Panc1 (cell line): ENCODE measurements around the gene HLA-DRA. TPM values are rescaled to one million over a fixed set of nuclear protein-coding genes. Genes with fewer than 3 reads are reported as not detected.

Experiments
- ATAC-seq: fragments of 200-7000 bp; cut with Tn5 transposase; 2 replicates; pipeline ENCODE4 v1.9.1; 2020; ENCODE audit warnings: mild to moderate bottlenecking, moderate library complexity
- BruUV-seq: library from RNA; stranded (reverse); fragments of 400-500 nt; replicated peaks from 2 replicates; lab custom pipeline; 2021; lab: Mats Ljungman, UMichigan
- CTCF ChIA-PET: fragments of 300-600 bp; sonication (Branson Sonifier 250); formaldehyde crosslinking; loops from one replicate; lab custom pipeline; 2022; ENCODE audit warnings: antibody characterized with exemption; lab: Charles Lee
- POLR2A ChIA-PET: fragments of 300-600 bp; sonication (Branson Sonifier 250); formaldehyde crosslinking; loops from one replicate; lab custom pipeline; 2022; ENCODE audit warnings: antibody characterized with exemption; lab: Charles Lee
- DNase-seq: peaks from one replicate; pipeline ENCODE4 v3.0.0-alpha.2; 2010; ENCODE audit warnings: low read depth, low spot score
- H3K27ac ChIP-seq: 2 replicates; pipeline ENCODE4 v1.5.1; 2011; ENCODE audit warnings: mild to moderate bottlenecking, low read length, inconsistent platforms
- H3K27me3 ChIP-seq: fragments of 200-500 bp; sonication (Bioruptor generic); 2 replicates; pipeline ENCODE4 v1.6.0; 2014; ENCODE audit warnings: low read length, inconsistent platforms; ENCODE audit not compliant: control insufficient read depth, insufficient read depth
- H3K36me3 ChIP-seq: fragments of 200-500 bp; sonication (Bioruptor generic); 2 replicates; pipeline ENCODE4 v1.5.1; 2014; ENCODE audit warnings: inconsistent platforms, mild to moderate bottlenecking, low read length, moderate library complexity; ENCODE audit not compliant: control insufficient read depth, insufficient read depth
- H3K4me1 ChIP-seq: 2 replicates; pipeline ENCODE4 v1.5.1; 2011; ENCODE audit warnings: inconsistent platforms, mild to moderate bottlenecking, low read length, moderate library complexity; ENCODE audit not compliant: control insufficient read depth, insufficient read depth
- H3K4me3 ChIP-seq, 2 experiments: 2 replicates each; pipeline ENCODE4 v1.5.1; 2011 to 2012; ENCODE audit warnings: low read depth in 2 of 2, low read length in 2 of 2, mild to moderate bottlenecking in 2 of 2, inconsistent platforms in 1 of 2, moderate library complexity in 1 of 2
- H3K9me3 ChIP-seq: fragments of 200-500 bp; sonication (Bioruptor generic); 2 replicates; pipeline ENCODE4 v1.5.1; 2014; ENCODE audit warnings: low read depth, mild to moderate bottlenecking, inconsistent platforms, low read length, moderate library complexity; ENCODE audit not compliant: control insufficient read depth, insufficient read depth
- POLR2AphosphoS5 ChIP-seq: IDR thresholded peaks from 2 replicates; pipeline ENCODE4 v1.6.1; 2012; ENCODE audit warnings: mild to moderate bottlenecking, low read depth, low read length, moderate library complexity
- SIN3A ChIP-seq: IDR thresholded peaks from 2 replicates; pipeline ENCODE4 v1.6.1; 2012; ENCODE audit warnings: low read depth, mild to moderate bottlenecking, low read length, moderate library complexity, borderline replicate concordance; ENCODE audit not compliant: insufficient read depth
- TCF7L2 ChIP-seq: IDR thresholded peaks from 2 replicates; pipeline ENCODE4 v1.6.1; 2011; ENCODE audit warnings: mild to moderate bottlenecking, low read depth, low read length, inconsistent platforms
- in situ Hi-C: cut with HindIII; loops from 2 replicates; pipeline ENCODE4 v1.10.0; 2016; ENCODE audit warnings: low sequenced_read_pairs, low pct_unique_long_range_greater_than_20kb
- intact Hi-C: fragments of 100-400 bp; cut with micrococcal nuclease; formaldehyde crosslinking; loops from one replicate; pipeline ENCODE4 v1.10.0; 2022; ENCODE audit not compliant: unreplicated experiment
- total RNA-seq: library from RNA; stranded (reverse); gene quantifications from one replicate; pipeline ENCODE4 v1.2.1, GENCODE V29; 2021; ENCODE audit not compliant: unreplicated experiment
- TF ChIP-seq, protein P1 (sequence below), 2 experiments: IDR thresholded peaks; 2 replicates each; pipeline ENCODE4 v1.6.1; 2011 to 2012; ENCODE audit warnings: low read depth in 2 of 2, control low read depth in 1 of 2, low read length in 1 of 2, mild to moderate bottlenecking in 1 of 2, moderate library complexity in 1 of 2; ENCODE audit not compliant: insufficient read depth in 1 of 2
- TF ChIP-seq, protein P2 (sequence below): fragments of 450-650 bp; IDR thresholded peaks from 2 replicates; pipeline ENCODE4 v1.5.1; 2017; ENCODE audit warnings: mild to moderate bottlenecking

HLA-DRA gene
- total RNA-seq, 1 experiment from 2014 or later: 1.7 TPM

- TF ChIP-seq POLR2AphosphoS5 (no peak), TCF7L2 (no peak), SIN3A (no peak)
- TF ChIP-seq, protein P1, sequence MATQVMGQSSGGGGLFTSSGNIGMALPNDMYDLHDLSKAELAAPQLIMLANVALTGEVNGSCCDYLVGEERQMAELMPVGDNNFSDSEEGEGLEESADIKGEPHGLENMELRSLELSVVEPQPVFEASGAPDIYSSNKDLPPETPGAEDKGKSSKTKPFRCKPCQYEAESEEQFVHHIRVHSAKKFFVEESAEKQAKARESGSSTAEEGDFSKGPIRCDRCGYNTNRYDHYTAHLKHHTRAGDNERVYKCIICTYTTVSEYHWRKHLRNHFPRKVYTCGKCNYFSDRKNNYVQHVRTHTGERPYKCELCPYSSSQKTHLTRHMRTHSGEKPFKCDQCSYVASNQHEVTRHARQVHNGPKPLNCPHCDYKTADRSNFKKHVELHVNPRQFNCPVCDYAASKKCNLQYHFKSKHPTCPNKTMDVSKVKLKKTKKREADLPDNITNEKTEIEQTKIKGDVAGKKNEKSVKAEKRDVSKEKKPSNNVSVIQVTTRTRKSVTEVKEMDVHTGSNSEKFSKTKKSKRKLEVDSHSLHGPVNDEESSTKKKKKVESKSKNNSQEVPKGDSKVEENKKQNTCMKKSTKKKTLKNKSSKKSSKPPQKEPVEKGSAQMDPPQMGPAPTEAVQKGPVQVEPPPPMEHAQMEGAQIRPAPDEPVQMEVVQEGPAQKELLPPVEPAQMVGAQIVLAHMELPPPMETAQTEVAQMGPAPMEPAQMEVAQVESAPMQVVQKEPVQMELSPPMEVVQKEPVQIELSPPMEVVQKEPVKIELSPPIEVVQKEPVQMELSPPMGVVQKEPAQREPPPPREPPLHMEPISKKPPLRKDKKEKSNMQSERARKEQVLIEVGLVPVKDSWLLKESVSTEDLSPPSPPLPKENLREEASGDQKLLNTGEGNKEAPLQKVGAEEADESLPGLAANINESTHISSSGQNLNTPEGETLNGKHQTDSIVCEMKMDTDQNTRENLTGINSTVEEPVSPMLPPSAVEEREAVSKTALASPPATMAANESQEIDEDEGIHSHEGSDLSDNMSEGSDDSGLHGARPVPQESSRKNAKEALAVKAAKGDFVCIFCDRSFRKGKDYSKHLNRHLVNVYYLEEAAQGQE (IDR thresholded peaks at IDR 0.05; ENCODE audit: insufficient read depth in 1 of 2, low read depth in 2 of 2, low read length in 1 of 2): no peak
- TF ChIP-seq, protein P2, sequence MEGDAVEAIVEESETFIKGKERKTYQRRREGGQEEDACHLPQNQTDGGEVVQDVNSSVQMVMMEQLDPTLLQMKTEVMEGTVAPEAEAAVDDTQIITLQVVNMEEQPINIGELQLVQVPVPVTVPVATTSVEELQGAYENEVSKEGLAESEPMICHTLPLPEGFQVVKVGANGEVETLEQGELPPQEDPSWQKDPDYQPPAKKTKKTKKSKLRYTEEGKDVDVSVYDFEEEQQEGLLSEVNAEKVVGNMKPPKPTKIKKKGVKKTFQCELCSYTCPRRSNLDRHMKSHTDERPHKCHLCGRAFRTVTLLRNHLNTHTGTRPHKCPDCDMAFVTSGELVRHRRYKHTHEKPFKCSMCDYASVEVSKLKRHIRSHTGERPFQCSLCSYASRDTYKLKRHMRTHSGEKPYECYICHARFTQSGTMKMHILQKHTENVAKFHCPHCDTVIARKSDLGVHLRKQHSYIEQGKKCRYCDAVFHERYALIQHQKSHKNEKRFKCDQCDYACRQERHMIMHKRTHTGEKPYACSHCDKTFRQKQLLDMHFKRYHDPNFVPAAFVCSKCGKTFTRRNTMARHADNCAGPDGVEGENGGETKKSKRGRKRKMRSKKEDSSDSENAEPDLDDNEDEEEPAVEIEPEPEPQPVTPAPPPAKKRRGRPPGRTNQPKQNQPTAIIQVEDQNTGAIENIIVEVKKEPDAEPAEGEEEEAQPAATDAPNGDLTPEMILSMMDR: no peak
- Histone ChIP-seq H3K9me3 (no peaks in the 10 kb centered on the region), H3K36me3 (no peaks in the 10 kb centered on the region), H3K27ac (no peak overlapping the region), H3K27me3 (peaks cover 34% of the 10 kb centered on the region), H3K4me3 (no peak overlapping the region), H3K4me1 (peaks cover 4% of the 10 kb centered on the region; the same call in 1 of the 2 replicates)
- in situ Hi-C loops: no loop called here
- no TSS peak for BruUV-seq
- intact Hi-C loops: no loop called here
- no peak for ATAC-seq
- ChIA-PET POLR2A (no interaction called here), CTCF (interaction anchor here (1.1 kb wide), 1 partner anchor 11 kb away, joined by 4 read pairs; no protein-coding TSS in a partner anchor)
- no peak for DNase-seq
Observed at GRCh38 chr6:32402812-32403211, 36.9 kb upstream of the HLA-DRA start.

GRCh38 chr6:32405656-32406055 is 34.0 kb upstream of the HLA-DRA start:
- H3K4me3 ChIP-seq: no peak overlapping the region
- H3K27ac ChIP-seq: no peak overlapping the region
- no peaks in the 10 kb centered on the region for H3K36me3 ChIP-seq
- peaks cover 4% of the 10 kb centered on the region; the same call in 1 of the 2 replicates for H3K4me1 ChIP-seq
- ATAC-seq (no peak), DNase-seq (no peak)
- TF ChIP-seq POLR2AphosphoS5 (no peak), SIN3A (no peak), TCF7L2 (no peak)
- TF ChIP-seq, protein P1 (IDR thresholded peaks at IDR 0.05; ENCODE audit: insufficient read depth in 1 of 2, low read depth in 2 of 2, low read length in 1 of 2): no peak
- TF ChIP-seq, protein P2: no peak
- in situ Hi-C loops (no loop called here), intact Hi-C loops (no loop called here)
- no TSS peak for BruUV-seq
- H3K27me3 ChIP-seq: peaks cover 48% of the 10 kb centered on the region
- no peaks in the 10 kb centered on the region for H3K9me3 ChIP-seq
- POLR2A ChIA-PET: no interaction called here
- CTCF ChIA-PET: interaction anchor here (0.7 kb wide), 1 partner anchor 11 kb away, joined by 3 read pairs; no protein-coding TSS in a partner anchor
